Body of pancreas (tissue), 4 donors: ENCODE measurements around the gene SEC31A. TPM values are rescaled to one million over a fixed set of nuclear protein-coding genes. Genes with fewer than 3 reads are reported as not detected.

ENCODE experiments used
- ATAC-seq: fragments of 150-250 bp; one replicate; pipeline ENCODE4 v1.9.1; 2016
- DNase-seq, 4 donors: peaks; one replicate each; pipeline ENCODE4 v3.0.0-alpha.2; 2019
- H3K27ac ChIP-seq, 4 donors: fragments of 200-600 bp; sonication (generic); 1 replicate in 3 of 4; 2 replicates in 1 of 4; pipeline versions ENCODE4 v1.5.1 to v1.6.1; 2016 to 2019; ENCODE audit warnings: mild to moderate bottlenecking in 1 of 4, mixed read lengths in 1 of 4, moderate library complexity in 1 of 4
- H3K27me3 ChIP-seq, 2 donors: fragments of 200-600 bp; sonication (generic); one replicate each; pipeline ENCODE4 v1.6.0; 2016; ENCODE audit warnings: mild to moderate bottlenecking in 1 of 2
- H3K36me3 ChIP-seq, 2 donors: fragments of 200-600 bp; sonication (generic); replicated peaks in 1 of 2; 2 replicates each; pipeline ENCODE4 v1.5.1; 2016; ENCODE audit warnings: low read depth in 2 of 2; ENCODE audit not compliant: insufficient read depth in 1 of 2
- H3K4me1 ChIP-seq: fragments of 200-600 bp; sonication (generic); one replicate; pipeline ENCODE4 v1.6.0; 2016
- H3K4me3 ChIP-seq, 2 donors: fragments of 200-600 bp; sonication (generic); 1 replicate in 1 of 2; 2 replicates in 1 of 2; pipeline ENCODE4 v1.5.1; 2016 to 2019
- H3K9me3 ChIP-seq, 3 donors: fragments of 200-600 bp; sonication (generic); 1 replicate in 2 of 3; 2 replicates in 1 of 3; pipeline ENCODE4 v1.5.1; 2016
- CTCF ChIP-seq, 7 experiments: fragments of 450-650 bp in 4 of 7; fragments of 200-600 bp in 3 of 7; sonication (generic) in 3 of 7; IDR thresholded peaks; one replicate each; pipeline ENCODE4 v1.5.1; 2016 to 2019; ENCODE audit warnings: antibody characterized with exemption in 7 of 7
- POLR2A ChIP-seq, 3 donors: fragments of 450-650 bp; IDR thresholded peaks; one replicate each; pipeline ENCODE4 v1.6.1; 2016; ENCODE audit warnings: antibody characterized with exemption in 3 of 3, mild to moderate bottlenecking in 2 of 3
- WGBS, 2 donors: methylation state at CpG; one replicate each; pipeline ENCODE4 v1.1.5; 2017; 5-methylcytosine and 5-hydroxymethylcytosine counted together
- intact Hi-C: fragments of 100-400 bp; cut with DNase I; formaldehyde crosslinking; loops from one replicate; pipeline ENCODE4 v1.15.1; 2023
- total RNA-seq, 2 donors: library from RNA; depleted of rRNA; stranded (reverse); fragments of >200 nt; gene quantifications; one replicate each; pipeline ENCODE4 v1.1.0, GENCODE V29; 2016

Gene SEC31A
- total RNA-seq, 2 donors from 2014 or later, result 215 to 245 TPM

DNA sequence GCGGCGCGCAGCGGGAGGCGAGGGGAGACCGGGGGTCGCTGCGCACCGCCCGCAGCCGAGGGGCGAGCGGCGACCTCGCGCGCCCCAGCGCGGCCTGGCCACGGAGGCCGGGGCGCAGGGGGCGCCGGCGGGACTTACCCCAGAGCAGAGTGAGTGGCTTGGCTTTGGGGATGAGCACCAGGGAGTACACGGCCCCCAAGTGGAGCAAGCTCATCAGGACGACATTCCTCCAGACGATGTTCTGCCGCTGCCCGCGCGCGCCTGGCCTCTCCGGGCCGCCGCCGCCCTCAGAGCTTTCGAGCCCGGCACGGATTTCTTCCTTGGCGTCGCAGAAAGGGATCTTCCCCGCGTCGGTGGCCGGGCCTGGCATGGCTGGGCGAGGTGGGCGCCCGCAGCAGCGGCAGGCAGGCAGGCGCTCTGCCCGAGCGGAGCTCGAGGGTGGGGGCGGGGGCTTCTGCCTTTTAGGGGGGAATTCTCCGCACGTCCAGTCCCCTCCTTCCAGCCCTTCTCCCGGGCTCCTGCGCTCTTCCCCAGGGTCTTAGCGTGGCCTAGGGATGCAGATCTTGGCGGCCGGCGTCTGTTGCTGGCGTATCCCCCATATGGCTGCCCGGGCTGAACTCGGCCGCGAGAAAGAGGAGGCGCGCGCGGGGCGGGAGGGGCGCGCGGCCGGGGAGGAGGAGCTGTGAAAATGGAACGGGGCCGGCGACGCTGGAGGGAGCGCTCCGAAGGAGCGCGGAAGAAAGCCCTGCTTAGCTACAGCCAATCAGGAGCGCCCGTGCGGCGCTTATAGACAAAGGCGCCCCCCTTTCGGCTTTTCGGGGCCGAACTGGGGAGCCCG lies 92.6 kb downstream of the SEC31A start, which contains the start of gene SCD5:
Gene SCD5 (minus strand): TSS at position 629 of the 838 bp plus-strand sequence. CDS start 259 bp downstream, at position 370.
- DNase-seq (peak; percentile 60 to 73 (median 68)), ATAC-seq (peak; percentile 85)
- Histone ChIP-seq H3K4me1 (peaks cover 25% of the 10 kb centered on the region), H3K4me3 (peak within 1 kb of the TSS; percentile 39 to 90), H3K36me3 (no peaks in the 10 kb centered on the region), H3K27ac (peak within 1 kb of the TSS; percentile 35 to 80 (median 72)), H3K27me3 (no peaks in the 10 kb centered on the region), H3K9me3 (no peaks in the 10 kb centered on the region)
- WGBS, 2 donors, result 0 to 1% methylated on average over 12 to 92 of the region's 94 CpGs
- intact Hi-C loops, result no loop called here
- TF ChIP-seq CTCF (IDR thresholded peaks at IDR 0.05) (no peak), POLR2A (IDR thresholded peaks at IDR 0.05) (peak; percentile 53 to 65 (median 60))

- H3K4me1 ChIP-seq, result peaks cover 25% of the 10 kb centered on the region
- H3K4me3 ChIP-seq, result peak overlapping the region in 1 of 2 donors; percentile 10
- no peaks in the 10 kb centered on the region for H3K9me3 ChIP-seq
- DNase-seq (peak in 3 of 4 donors; percentile 32 to 43 (median 35)), ATAC-seq (peak; percentile 41)
- TF ChIP-seq CTCF (IDR thresholded peaks at IDR 0.05) (no peak), POLR2A (IDR thresholded peaks at IDR 0.05) (peak in 1 of 3 donors; percentile 14)
- no peaks in the 10 kb centered on the region for H3K36me3 ChIP-seq
- WGBS, 2 donors, result 5 to 20% methylated on average over 11 to 45 of the region's 47 CpGs
- intact Hi-C loops, result no loop called here
- H3K27me3 ChIP-seq, result no peaks in the 10 kb centered on the region
- peak overlapping the region; percentile 35 to 80 (median 72) for H3K27ac ChIP-seq
Observed at GRCh38 chr4:82797405-82798111, 93.4 kb downstream of the SEC31A start.

DNA sequence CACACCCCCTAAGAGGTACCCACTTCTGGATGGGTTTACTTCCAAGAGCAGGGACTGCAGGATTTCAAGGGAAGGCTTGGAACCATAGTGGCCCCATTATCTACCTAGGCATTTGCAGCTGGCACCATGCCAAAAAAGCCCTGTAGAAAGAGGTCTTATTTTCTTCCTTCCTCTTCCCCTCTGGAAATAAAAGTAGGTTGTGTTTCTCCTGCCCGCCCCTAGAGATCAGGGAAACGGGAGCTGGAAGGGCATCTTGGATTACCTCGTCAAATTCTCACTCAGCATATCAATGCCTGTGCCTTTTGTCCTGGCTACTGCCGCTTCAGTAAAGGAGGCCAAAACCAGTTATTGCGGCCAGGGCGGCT lies 93.9 kb downstream of the SEC31A start:
- no peak for TF ChIP-seq POLR2A (IDR thresholded peaks at IDR 0.05)
- no peak for TF ChIP-seq CTCF (IDR thresholded peaks at IDR 0.05)
- peak in 2 of 4 donors; percentile 42 to 47 for DNase-seq
- H3K27me3 ChIP-seq, result no peaks in the 10 kb centered on the region
- intact Hi-C loops, result no loop called here
- peak; percentile 7 for ATAC-seq
- peak overlapping the region in 1 of 2 donors; percentile 10 for H3K4me3 ChIP-seq
- WGBS, 2 donors, result 33 to 50% methylated on average over 6 of the region's 6 CpGs
- no peaks in the 10 kb centered on the region for H3K9me3 ChIP-seq
- H3K27ac ChIP-seq, result peak overlapping the region; percentile 35 to 80 (median 72)
- H3K4me1 ChIP-seq, result peaks cover 25% of the 10 kb centered on the region
- H3K36me3 ChIP-seq, result no peaks in the 10 kb centered on the region

- Histone ChIP-seq H3K27me3 (no peaks in the 10 kb centered on the region), H3K27ac (peak overlapping the region in 2 of 4 donors; percentile 8 to 12), H3K36me3 (no peaks in the 10 kb centered on the region), H3K9me3 (no peaks in the 10 kb centered on the region), H3K4me1 (peaks cover 17% of the 10 kb centered on the region), H3K4me3 (no peak overlapping the region)
- DNase-seq (no peak), ATAC-seq (no peak)
- 51 to 53% methylated on average over 6 of the region's 6 CpGs for WGBS, 2 donors
- TF ChIP-seq POLR2A (IDR thresholded peaks at IDR 0.05) (no peak), CTCF (IDR thresholded peaks at IDR 0.05) (no peak)
- intact Hi-C loops, result no loop called here
Observed at GRCh38 chr4:82792912-82793649, 97.9 kb downstream of the SEC31A start.
